D721Med (cell line): ENCODE results near the gene FLT1.

Experiments used
- DNase-seq: peaks from one replicate; pipeline ENCODE4 v3.0.0; 2011; ENCODE audit warnings: low spot score; ENCODE audit not compliant: insufficient read length
- FAIRE-seq: peaks from 2 replicates; lab custom pipeline; 2011; peaks lifted over from hg19 to GRCh38; lab: Jason Lieb, UNC
- CTCF ChIP-seq: IDR thresholded peaks from 2 replicates; pipeline ENCODE4 v1.5.1; 2012; ENCODE audit warnings: mild to moderate bottlenecking, control low read depth; ENCODE audit not compliant: insufficient read depth; ENCODE audit errors: missing control alignments

FLT1 gene

GRCh38 chr13:28478127-28478526 is 16.8 kb downstream of the FLT1 start:
- no peak for TF ChIP-seq CTCF
- no peak for FAIRE-seq

GRCh38 chr13:28477709-28477973 is 17.3 kb downstream of the FLT1 start:
- no peak for FAIRE-seq
- TF ChIP-seq CTCF = no peak
- no peak for DNase-seq

More at GRCh38 chr13:28478127-28478526, 16.8 kb downstream of the FLT1 start:
- DNase-seq = no peak

DNA sequence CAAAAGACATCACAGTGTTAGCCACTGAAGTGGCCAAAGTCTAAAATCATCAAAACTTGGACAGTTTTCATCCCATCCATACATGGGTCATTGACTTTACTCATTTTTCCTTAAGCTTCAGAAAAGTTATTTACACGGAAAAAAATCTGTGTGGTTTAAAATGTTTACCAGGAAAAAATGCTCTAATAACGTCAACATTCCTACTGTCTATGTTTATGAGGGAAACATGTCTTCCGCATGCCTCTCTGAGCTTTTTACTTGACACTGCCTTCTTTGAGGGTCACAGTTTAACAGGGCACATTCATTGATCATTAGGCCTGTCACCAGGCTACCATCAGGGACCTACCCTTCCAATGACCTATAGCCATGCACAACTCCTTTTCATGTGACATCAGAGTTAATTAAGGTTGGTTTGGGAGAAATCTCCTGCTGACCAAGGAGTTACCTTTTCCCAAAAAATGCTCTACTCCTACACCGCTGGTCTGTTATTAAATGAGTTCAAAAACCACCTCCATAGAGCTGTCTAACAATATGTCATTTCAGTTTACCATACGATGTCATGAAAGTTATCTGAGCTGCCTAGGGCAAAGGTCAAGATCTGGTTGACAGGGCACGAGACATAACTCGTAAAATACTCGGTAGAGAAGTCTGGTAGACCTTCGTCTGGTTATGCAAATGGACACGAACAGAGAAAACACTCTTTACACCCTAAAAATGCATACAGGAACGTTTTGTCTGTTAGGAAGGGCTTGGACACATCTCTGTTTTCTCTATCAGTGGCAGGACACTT is 17.8 kb downstream of the FLT1 start:
- FAIRE-seq = no peak
- DNase-seq = no peak
- TF ChIP-seq CTCF = no peak

DNA sequence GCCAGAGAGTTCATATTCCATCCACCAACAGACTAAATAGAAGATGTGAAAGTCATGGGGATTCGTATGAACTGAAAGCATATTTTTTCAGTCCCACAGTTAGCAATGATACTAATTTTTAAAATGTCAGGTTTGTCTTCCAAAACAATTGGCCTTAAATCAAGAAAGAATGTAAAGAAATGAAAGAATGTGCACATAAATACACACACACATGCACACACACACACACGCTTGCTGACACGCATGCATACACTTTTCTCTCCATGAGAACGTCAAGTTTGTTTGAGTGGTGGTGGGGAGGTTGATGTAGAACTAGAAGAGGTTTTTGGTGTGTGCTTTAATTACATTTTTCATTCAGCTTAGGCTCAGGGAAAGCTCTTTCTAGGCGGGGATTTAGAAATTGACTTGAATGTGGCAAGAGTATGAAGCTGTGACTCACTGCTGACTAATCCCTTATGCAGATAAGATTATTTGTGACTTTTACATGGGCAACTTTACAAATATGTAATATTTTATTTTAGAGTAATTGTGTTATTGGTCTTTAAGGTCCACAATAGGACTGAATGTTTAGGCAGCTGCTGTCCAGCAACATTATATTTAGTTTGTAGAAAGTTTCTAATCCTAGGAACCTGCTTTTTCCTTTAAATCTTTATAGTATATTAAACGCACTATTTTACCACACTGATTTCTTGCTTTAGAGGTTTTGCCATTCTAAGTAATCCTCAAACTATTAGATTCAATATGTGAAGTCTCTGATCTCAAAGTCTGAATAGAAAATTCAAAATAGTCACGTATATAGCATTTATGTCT is 18.8 kb downstream of the FLT1 start:
- no peak for TF ChIP-seq CTCF
- no peak for FAIRE-seq
- no peak for DNase-seq

DNA sequence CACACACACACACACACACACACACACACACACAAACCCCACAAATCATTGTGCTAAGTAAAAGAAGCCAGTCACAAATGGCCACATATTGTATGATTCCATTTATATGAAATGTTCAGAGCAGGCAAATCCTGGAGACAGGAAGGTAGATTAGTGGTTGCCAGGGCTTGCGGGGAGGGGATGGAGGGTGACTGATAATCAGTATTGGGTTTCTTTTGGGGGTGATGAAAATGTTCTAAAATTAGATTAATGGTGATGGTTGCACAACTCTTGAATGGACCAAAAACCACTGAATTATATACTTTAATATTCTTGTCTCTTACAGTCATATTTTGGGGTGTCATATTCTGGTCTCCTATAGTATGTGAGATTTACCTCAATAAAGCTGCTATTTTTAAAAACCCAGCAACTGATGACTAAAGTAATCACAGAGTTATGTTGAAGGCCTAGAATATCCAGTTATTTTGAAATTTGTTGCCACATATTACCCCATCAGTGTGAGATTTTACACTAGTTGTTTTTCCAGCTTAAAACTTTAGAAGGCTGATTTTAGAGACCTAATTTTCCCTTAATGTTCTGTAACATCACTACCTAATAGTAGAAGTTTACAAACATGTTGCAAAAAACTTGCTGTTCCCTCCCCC is 20.3 kb downstream of the FLT1 start:
- DNase-seq (no peak), FAIRE-seq (no peak)
- TF ChIP-seq CTCF = no peak

DNA sequence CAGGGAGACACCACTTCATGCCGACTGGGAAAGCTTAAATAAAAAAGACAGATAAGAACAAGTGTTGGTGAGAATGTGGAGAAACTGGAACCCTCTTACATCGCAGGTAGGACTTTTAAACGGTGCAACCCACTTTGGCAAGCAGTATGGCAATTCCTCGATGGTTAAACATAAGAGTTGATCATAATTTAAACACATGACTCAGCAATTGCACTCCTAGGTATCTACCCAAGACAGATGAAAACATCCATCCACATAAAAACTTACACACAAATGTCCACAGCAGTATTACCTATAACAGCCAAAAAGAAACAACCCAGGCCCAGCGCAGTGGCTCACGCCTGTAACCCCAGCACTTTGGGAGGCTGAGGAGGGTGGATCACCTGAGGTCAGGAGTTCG is 21.9 kb downstream of the FLT1 start:
- TF ChIP-seq CTCF = no peak
- DNase-seq = no peak
- FAIRE-seq = no peak
